Hepatocyte (in vitro differentiated cells): Measurements from ENCODE around the gene ABCA3.

Experiments used
- CTCF ChIP-seq: fragments of 200-600 bp; sonication (generic); IDR thresholded peaks from 2 replicates; pipeline ENCODE4 v1.5.1; 2016; ENCODE audit warnings: antibody characterized with exemption, mild to moderate bottlenecking; ENCODE audit not compliant: poor library complexity
- EZH2phosphoT487 ChIP-seq: fragments of 200-600 bp; sonication (generic); IDR thresholded peaks from one replicate; pipeline ENCODE4 v1.6.1; 2018; ENCODE audit warnings: antibody characterized with exemption, mild to moderate bottlenecking, low read depth, moderate library complexity; ENCODE audit not compliant: unreplicated experiment, severe bottlenecking

DNA sequence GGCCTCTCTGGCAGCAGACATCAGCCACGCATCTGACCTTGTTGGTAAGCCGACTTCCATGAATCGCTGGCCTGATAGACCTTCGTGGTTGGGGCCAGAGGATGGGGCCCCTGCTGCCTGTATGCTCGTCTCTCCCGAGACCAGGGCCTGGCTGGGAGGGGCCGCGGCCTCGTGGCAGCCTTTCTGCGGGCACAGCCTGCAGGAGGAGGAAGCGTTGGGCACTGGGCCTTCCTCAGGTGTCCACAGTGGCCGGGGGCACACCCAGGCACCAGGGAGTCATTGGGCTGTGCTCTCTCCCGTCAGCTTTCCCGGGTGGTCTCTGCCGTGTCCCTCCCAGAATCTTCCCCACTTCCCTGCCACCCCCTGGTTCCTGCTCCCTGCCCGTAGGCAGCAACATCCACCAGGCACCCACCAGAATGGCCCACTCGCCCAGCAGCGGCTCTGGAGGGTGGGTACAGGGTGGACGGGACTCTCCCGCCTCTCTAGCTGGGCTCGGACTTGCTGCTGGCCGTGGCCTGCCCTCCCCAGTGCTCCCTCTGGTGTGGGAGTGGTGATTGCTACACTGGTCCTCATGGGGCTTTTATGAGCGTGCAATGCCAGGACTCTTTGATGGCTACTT lies 110.8 kb downstream of the ABCA3 start:
- TF ChIP-seq CTCF (no peak), EZH2phosphoT487 (no peak)
